ENCODE results near the gene RGS9.
"Not testable (repeated sequence)": the region's sequence is repeated elsewhere in the genome, so short reads cannot be mapped to it uniquely, and the experiment has no call there.

The RGS9 gene

DNA sequence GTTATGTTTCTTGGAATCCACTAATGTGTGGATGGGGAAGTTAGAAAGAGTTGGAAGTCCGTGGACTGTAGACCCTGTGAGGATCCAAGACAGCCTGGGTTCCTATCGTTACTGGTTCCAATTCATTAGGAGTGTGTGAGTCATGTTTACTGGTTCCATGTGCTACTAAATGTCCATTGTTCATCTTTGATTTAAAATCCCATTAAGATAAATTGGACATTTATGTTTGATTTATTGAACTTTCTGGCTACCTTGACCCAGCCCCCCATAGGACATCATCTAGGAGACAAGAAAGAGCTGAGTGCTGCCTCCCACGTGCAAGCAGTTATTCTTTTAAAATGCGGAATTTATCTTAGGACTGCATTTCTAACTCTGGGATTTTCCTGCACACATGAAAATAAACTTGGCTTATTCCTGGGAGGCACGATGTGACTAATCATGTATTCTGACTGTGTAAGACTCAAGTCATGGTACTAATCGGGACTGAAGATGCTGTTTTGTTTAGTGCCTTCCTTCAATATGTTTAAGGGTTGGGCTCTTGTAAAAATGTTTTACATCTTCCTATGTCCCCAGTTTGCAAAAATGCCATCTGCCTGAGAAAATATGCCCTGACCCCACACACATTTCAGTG, 53.4 kb downstream of the RGS9 start:
- no peak for DNase-seq

DNA sequence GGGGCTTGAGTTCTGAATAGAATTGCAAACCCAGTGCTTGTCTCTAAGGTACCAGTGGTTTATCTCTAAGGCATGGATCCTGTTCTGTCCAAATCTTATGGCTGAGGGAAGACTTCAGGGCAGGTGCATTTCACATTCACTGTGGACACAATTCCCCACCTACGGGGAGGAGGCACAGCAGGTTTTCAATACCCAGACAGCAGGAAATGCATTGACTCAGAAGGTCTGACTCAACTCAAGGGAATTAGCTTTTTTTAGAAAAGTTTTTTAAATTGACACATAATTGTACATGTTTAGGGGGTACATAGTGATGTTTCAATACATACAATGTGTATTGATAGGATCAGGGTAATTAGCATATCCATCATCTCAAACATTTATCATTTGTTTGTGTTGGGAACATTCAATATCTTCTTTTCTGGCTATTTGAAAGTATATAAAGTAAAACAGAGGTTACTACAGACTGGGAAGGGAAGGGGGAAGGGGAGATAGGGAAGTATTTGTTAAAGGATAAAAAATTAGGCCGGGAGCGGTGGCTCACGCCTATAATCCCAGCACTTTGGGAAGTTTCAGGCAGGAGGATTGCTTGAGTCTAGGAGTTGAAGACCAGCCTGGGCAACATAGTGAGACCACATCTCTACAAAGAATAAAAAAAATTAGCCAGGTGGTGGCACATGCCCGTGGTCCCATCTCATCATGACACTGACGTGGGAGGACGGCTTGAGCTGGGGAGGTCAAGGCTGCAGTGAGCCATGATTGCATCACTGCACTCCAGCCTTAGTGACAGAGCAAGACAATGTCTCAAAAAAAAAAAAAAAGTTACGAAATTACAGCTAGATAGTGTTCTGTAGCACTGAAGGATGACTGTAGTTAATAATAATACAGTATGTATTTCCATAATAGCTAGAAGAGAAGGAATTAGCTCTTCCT, 54.9 kb downstream of the RGS9 start:
- DNase-seq: no peak
- TF ChIP-seq GATA1 (IDR thresholded peaks at IDR 0.05; ENCODE audit: low read depth, low read length) (no peak), POLR2A (IDR thresholded peaks at IDR 0.05; ENCODE audit: low read length) (no peak)

More for the DNA sequence above, 53.4 kb downstream of the RGS9 start:
- TF ChIP-seq GATA1 (IDR thresholded peaks at IDR 0.05; ENCODE audit: low read depth, low read length): no peak
- no peak for TF ChIP-seq POLR2A (IDR thresholded peaks at IDR 0.05; ENCODE audit: low read length)

DNA sequence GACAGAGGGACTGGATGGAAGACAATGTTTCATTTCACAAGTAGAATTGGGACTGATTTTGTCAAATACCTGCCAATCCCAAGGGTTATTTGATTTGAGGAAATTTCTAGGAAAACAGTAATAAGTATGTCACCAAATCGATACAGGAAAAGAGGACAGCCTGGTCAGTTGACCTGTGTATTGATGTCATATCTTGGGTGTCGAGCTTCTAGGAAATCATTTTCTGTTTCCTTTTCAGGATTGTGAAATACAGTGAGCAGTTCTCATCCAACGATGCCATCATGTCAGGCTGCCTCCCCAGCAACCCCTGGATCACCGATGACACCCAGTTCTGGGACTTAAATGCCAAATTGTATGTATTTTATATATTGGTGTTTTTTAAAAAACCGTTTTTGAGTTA, 56.1 kb downstream of the RGS9 start:
- DNase-seq: no peak
- TF ChIP-seq POLR2A (IDR thresholded peaks at IDR 0.05; ENCODE audit: low read length): no peak
- no peak for TF ChIP-seq GATA1 (IDR thresholded peaks at IDR 0.05; ENCODE audit: low read depth, low read length)

- TF ChIP-seq GATA1 (IDR thresholded peaks at IDR 0.05; ENCODE audit: low read depth, low read length): no peak
- TF ChIP-seq POLR2A (IDR thresholded peaks at IDR 0.05; ENCODE audit: low read length): no peak
- no peak for DNase-seq
These were observed 56.6 kb downstream of the RGS9 start for GRCh38 chr17:65193716-65194293.

DNA sequence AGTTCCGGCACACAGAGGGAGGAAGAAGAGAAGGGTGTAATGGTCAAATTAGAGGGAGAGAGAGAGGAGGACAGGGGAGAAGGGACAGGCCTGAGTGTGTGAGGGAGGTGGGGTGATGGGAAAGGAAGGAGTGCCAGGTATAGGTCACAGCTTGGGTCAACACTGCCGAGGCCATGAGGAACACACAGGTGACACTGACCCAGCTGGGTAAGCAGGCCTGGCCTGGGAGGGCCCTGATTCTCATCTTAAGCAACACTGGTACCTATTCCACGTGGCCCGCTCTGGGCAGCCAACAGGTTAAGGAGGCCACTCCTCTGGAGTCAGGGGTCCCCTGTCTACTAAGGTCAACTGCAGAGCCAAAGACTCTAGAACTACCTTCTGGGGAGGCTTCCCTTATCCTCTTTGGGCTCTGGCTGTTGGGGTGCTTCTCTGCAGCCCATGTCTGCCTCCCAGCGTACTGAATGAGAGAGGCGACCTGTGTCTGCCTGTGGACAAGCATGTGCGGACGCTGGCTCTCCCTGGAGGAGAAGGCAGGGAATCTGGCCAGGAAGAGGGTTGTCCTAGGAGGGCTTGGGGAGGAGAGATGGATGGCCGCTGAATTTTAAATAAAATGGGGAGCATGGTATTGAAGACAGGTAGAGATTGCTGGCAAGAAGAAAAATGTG, 57.6 kb downstream of the RGS9 start:
- DNase-seq: no peak
- TF ChIP-seq GATA1 (IDR thresholded peaks at IDR 0.05; ENCODE audit: low read depth, low read length): no peak
- TF ChIP-seq POLR2A (IDR thresholded peaks at IDR 0.05; ENCODE audit: low read length): no peak

DNA sequence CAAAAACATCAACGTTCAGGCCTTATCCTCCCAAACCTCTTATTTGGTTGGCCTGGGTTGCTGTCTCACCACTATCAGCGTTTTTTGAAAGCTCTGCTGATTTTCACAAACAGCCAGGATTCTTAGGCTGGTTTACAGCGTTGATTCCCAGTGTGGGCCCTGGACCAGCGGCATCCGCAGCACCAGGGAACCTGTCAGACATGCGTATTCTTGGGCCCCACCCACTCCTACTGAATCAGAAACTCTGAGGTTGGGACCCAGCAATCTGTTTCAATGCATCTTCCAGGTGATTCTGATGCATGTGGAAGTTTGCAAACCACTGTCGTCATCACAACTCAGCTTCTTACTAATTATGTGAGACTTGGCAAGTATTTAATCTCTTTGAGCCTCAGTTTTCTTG, 58.5 kb downstream of the RGS9 start:
- TF ChIP-seq GATA1 (IDR thresholded peaks at IDR 0.05; ENCODE audit: low read depth, low read length): no peak
- TF ChIP-seq POLR2A (IDR thresholded peaks at IDR 0.05; ENCODE audit: low read length): no peak
- no peak for DNase-seq

GRCh38 chr17:65196617-65197016, 59.4 kb downstream of the RGS9 start:
- TF ChIP-seq GATA1 (IDR thresholded peaks at IDR 0.05; ENCODE audit: low read depth, low read length) (no peak), POLR2A (IDR thresholded peaks at IDR 0.05; ENCODE audit: low read length) (no peak)
- DNase-seq: no peak

- TF ChIP-seq GATA1 (IDR thresholded peaks at IDR 0.05; ENCODE audit: low read depth, low read length): no peak
- DNase-seq: no peak
These were observed 60.0 kb downstream of the RGS9 start for GRCh38 chr17:65197201-65197600.

DNA sequence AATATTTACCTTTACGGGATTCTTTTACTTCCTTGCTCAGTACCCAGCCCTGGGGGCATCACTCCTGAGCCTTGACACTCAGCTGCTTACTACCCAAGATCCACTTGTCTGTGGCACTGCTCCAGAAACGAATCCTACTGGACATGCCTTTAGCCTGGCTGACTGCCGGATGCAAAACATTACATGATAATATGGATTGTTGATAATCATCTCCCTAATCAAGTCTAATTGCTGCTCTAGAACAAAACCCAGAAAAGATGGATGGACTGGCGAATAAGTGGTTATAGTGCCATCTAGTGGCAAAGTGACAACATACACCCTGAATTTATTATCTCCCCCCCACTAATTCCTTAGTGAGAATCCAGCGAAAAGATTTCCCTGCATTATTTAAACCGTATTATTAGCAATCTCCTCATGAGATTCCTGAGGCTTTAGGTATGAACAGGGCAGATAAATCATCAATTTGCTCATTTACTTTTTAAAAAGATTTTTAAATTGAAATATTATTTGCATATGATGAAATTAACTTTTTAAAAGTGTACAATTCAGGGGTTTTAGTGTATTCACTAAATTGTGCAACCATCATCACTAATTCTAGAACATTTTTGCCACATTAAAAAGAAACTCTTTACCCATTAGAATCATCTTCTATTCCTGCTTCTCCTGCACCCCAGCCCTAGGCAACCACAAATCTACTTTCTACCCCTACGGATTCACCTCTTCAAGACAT, 61.6 kb downstream of the RGS9 start:
- peak; percentile 71 to 82 for DNase-seq
- TF ChIP-seq GATA1 (IDR thresholded peaks at IDR 0.05; ENCODE audit: low read depth, low read length) (no peak), POLR2A (IDR thresholded peaks at IDR 0.05; ENCODE audit: low read length) (no peak)

GRCh38 chr17:65201331-65201730, 64.2 kb downstream of the RGS9 start:
- DNase-seq: no peak
- no peak for TF ChIP-seq GATA1 (IDR thresholded peaks at IDR 0.05; ENCODE audit: low read depth, low read length)
- TF ChIP-seq POLR2A (IDR thresholded peaks at IDR 0.05; ENCODE audit: low read length): no peak

- TF ChIP-seq POLR2A (IDR thresholded peaks at IDR 0.05; ENCODE audit: low read length) (no peak), GATA1 (IDR thresholded peaks at IDR 0.05; ENCODE audit: low read depth, low read length) (no peak)
- no peak for DNase-seq
These were observed 65.8 kb downstream of the RGS9 start for GRCh38 chr17:65202844-65203571.

DNA sequence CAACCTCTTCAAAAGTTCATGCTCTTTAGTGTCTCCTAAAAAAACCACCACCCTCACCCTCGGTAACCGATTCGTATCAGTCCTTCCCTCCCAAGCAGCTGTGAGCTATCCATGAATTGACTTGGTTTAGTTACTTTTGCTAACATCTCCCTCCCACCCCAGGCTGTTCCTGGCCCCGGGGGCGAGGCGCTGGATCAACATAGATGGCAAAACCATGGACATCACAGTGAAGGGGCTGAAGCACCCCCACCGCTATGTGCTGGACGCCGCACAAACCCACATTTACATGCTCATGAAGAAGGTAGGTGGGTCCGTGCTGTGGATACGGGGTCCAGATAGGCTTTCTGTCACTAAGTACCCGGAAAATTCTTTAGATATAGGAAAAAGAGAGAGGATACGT, 66.8 kb downstream of the RGS9 start:
- no peak for DNase-seq
- TF ChIP-seq GATA1 (IDR thresholded peaks at IDR 0.05; ENCODE audit: low read depth, low read length) (no peak), POLR2A (IDR thresholded peaks at IDR 0.05; ENCODE audit: low read length) (no peak)

- TF ChIP-seq POLR2A (IDR thresholded peaks at IDR 0.05; ENCODE audit: low read length): no peak
- no peak for TF ChIP-seq GATA1 (IDR thresholded peaks at IDR 0.05; ENCODE audit: low read depth, low read length)
These were observed 68.5 kb downstream of the RGS9 start for GRCh38 chr17:65205655-65206054.

DNA sequence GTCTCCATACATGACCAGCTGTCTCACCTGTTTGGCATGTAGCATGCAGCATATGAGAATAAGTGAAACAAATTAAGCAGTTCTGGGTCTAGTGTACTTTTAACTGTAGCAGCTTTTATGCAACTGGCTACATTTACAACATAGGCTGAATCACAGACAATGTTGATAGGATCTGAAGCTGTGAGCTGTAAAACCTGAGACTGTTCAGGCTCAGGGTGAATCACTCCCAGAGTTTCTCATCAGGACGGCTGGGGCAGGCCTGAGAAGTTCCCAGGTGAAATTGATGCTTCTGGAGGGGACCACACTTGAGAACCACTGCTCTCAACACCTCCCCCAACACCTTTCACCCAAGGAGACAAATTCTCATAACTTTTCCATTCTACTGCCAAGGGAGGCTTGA, 70.3 kb downstream of the RGS9 start:
- DNase-seq: not testable (repeated sequence)

More at GRCh38 chr17:65205655-65206054, 68.5 kb downstream of the RGS9 start:
- DNase-seq: no peak

All from erythroblast (primary cell).